HG03159 (cell line): ENCODE results near the gene MMADHC.

ENCODE experiments used
- ATAC-seq: cut with Tn5 transposase; IDR thresholded peaks from one replicate; pipeline ENCODE4 v1.9.1; 2021; ENCODE audit warnings: mild to moderate bottlenecking, moderate library complexity; ENCODE audit not compliant: unreplicated experiment

Gene MMADHC

GRCh38 chr2:149587220-149587949 lies at the start of gene MMADHC:
TSS of gene MMADHC (minus strand) at chr2:149587775. CDS start at chr2:149587097, 678 bp downstream.
- ATAC-seq: peak; percentile 98

GRCh38 chr2:149634103-149634502 lies 46.5 kb upstream of the MMADHC start:
- no peak for ATAC-seq

- ATAC-seq: no peak
Measured at GRCh38 chr2:149630445-149630844, 42.9 kb upstream of the MMADHC start.

GRCh38 chr2:149629026-149629425 lies 41.5 kb upstream of the MMADHC start:
- no peak for ATAC-seq

GRCh38 chr2:149627111-149627801 lies 39.7 kb upstream of the MMADHC start:
- ATAC-seq: no peak

GRCh38 chr2:149625671-149626070 lies 38.1 kb upstream of the MMADHC start:
- ATAC-seq: no peak

GRCh38 chr2:149625271-149625670 lies 37.7 kb upstream of the MMADHC start:
- no peak for ATAC-seq

GRCh38 chr2:149622343-149622742 lies 34.8 kb upstream of the MMADHC start:
- peak; percentile 74 for ATAC-seq

GRCh38 chr2:149617476-149617875 lies 29.9 kb upstream of the MMADHC start:
- no peak for ATAC-seq

GRCh38 chr2:149616681-149617456 lies 29.3 kb upstream of the MMADHC start:
- ATAC-seq: no peak

GRCh38 chr2:149613704-149614103 lies 26.1 kb upstream of the MMADHC start:
- no peak for ATAC-seq

- no peak for ATAC-seq
Measured at GRCh38 chr2:149612122-149612521, 24.5 kb upstream of the MMADHC start.

- no peak for ATAC-seq
Measured at GRCh38 chr2:149611100-149611820, 23.7 kb upstream of the MMADHC start.

- no peak for ATAC-seq
Measured at GRCh38 chr2:149606251-149606811, 18.8 kb upstream of the MMADHC start.

- ATAC-seq: no peak
Measured at GRCh38 chr2:149603248-149603647, 15.7 kb upstream of the MMADHC start.

- ATAC-seq: no peak
Measured at GRCh38 chr2:149601141-149601796, 13.7 kb upstream of the MMADHC start.

- peak; percentile 99 for ATAC-seq
Measured at GRCh38 chr2:149597668-149598326, 10.2 kb upstream of the MMADHC start.

GRCh38 chr2:149597050-149597667 lies 9.6 kb upstream of the MMADHC start:
- peak; percentile 6 for ATAC-seq

- ATAC-seq: no peak
Measured at GRCh38 chr2:149596471-149596870, 8.9 kb upstream of the MMADHC start.
